Measurements from ENCODE around the gene C1orf56. TPM values are rescaled to one million over a fixed set of nuclear protein-coding genes. Genes with fewer than 3 reads are reported as not detected.
A peak's percentile ranks its signal among the peaks of the same experiment; 100 is the strongest.

Gene C1orf56
- total and polyA plus RNA-seq, 2 of the 13 experiments (the other 11 are each of a cell fraction or from before 2014, with no cell fraction given), result 1.5 to 3.2 TPM

GRCh38 chr1:151047925-151048644 lies 534 bp downstream of the C1orf56 start (continued):
- TF ChIP-seq, protein P1, sequence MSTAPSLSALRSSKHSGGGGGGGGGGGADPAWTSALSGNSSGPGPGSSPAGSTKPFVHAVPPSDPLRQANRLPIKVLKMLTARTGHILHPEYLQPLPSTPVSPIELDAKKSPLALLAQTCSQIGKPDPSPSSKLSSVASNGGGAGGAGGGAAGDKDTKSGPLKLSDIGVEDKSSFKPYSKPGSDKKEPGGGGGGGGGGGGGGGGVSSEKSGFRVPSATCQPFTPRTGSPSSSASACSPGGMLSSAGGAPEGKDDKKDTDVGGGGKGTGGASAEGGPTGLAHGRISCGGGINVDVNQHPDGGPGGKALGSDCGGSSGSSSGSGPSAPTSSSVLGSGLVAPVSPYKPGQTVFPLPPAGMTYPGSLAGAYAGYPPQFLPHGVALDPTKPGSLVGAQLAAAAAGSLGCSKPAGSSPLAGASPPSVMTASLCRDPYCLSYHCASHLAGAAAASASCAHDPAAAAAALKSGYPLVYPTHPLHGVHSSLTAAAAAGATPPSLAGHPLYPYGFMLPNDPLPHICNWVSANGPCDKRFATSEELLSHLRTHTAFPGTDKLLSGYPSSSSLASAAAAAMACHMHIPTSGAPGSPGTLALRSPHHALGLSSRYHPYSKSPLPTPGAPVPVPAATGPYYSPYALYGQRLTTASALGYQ (CRISPR knock-in tag; IDR thresholded peaks at IDR 0.05), result 0 out of 2 replicates have a peak, but pooled peaks have one; percentile 35
- TF ChIP-seq JUN (CRISPR knock-in tag; IDR thresholded peaks at IDR 0.05) (no peak), ZNF33B (CRISPR knock-in tag; IDR thresholded peaks at IDR 0.05) (peak; percentile 83; the same call in 1 of the 2 replicates), ZSCAN20 (CRISPR knock-in tag; IDR thresholded peaks at IDR 0.05; ENCODE audit: borderline replicate concordance) (0 out of 2 replicates have a peak, but pooled peaks have one; percentile 41), ATF7 (IDR thresholded peaks at IDR 0.05) (no peak), ATF7 (CRISPR knock-in tag; IDR thresholded peaks at IDR 0.05) (0 out of 2 replicates have a peak, but pooled peaks have one; percentile 13), ZNF543 (CRISPR knock-in tag; IDR thresholded peaks at IDR 0.05) (no peak), PHF8 (CRISPR knock-in tag; IDR thresholded peaks at IDR 0.05) (peak; percentile 56), CBX5 (CRISPR knock-in tag; IDR thresholded peaks at IDR 0.05; ENCODE audit: borderline replicate concordance) (peak; percentile 89; the same call in 1 of the 2 replicates), KMT2A (CRISPR knock-in tag; IDR thresholded peaks at IDR 0.05) (peak; percentile 42; the same call in 1 of the 2 replicates), ZNF563 (CRISPR knock-in tag; IDR thresholded peaks at IDR 0.05) (0 out of 2 replicates have a peak, but pooled peaks have one; percentile 70), ZFX (CRISPR knock-in tag; IDR thresholded peaks at IDR 0.05; ENCODE audit: low read depth) (peak; percentile 48; the same call in 1 of the 2 replicates), ZNF333 (CRISPR knock-in tag; IDR thresholded peaks at IDR 0.05; ENCODE audit: borderline replicate concordance) (peak; percentile 39; the same call in 1 of the 2 replicates), NFYC (CRISPR knock-in tag; IDR thresholded peaks at IDR 0.05) (no peak), MYPOP (CRISPR knock-in tag; IDR thresholded peaks at IDR 0.05) (0 out of 2 replicates have a peak, but pooled peaks have one; percentile 43), ZNF383 (CRISPR knock-in tag; IDR thresholded peaks at IDR 0.05; ENCODE audit: borderline replicate concordance) (0 out of 2 replicates have a peak, but pooled peaks have one; percentile 52), SALL1 (CRISPR knock-in tag; IDR thresholded peaks at IDR 0.05) (peak; percentile 80), ZNF784 (CRISPR knock-in tag; IDR thresholded peaks at IDR 0.05; ENCODE audit: borderline replicate concordance) (peak; percentile 64; the same call in 1 of the 2 replicates), PLRG1 (conservative IDR thresholded peaks at IDR 0.05) (no peak), NCOR1 (IDR thresholded peaks at IDR 0.05; ENCODE audit: borderline replicate concordance, low read length) (no peak), YEATS2 (CRISPR knock-in tag; IDR thresholded peaks at IDR 0.05; ENCODE audit: borderline replicate concordance) (peak; percentile 4; the same call in 1 of the 2 replicates), ZNF468 (CRISPR knock-in tag; IDR thresholded peaks at IDR 0.05) (no peak), ZFY (CRISPR knock-in tag; IDR thresholded peaks at IDR 0.05) (peak; percentile 62), XRCC5 (optimal IDR thresholded peaks at IDR 0.05; ENCODE audit: low read length) (peak; percentile 42)
- TF ChIP-seq, protein P2, sequence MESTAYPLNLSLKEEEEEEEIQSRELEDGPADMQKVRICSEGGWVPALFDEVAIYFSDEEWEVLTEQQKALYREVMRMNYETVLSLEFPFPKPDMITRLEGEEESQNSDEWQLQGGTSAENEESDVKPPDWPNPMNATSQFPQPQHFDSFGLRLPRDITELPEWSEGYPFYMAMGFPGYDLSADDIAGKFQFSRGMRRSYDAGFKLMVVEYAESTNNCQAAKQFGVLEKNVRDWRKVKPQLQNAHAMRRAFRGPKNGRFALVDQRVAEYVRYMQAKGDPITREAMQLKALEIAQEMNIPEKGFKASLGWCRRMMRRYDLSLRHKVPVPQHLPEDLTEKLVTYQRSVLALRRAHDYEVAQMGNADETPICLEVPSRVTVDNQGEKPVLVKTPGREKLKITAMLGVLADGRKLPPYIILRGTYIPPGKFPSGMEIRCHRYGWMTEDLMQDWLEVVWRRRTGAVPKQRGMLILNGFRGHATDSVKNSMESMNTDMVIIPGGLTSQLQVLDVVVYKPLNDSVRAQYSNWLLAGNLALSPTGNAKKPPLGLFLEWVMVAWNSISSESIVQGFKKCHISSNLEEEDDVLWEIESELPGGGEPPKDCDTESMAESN (CRISPR knock-in tag; conservative IDR thresholded peaks at IDR 0.05), result peak; percentile 19; the same call in 1 of the 2 replicates
